ENCODE measurements around the gene NCKAP5.

The NCKAP5 gene

DNA sequence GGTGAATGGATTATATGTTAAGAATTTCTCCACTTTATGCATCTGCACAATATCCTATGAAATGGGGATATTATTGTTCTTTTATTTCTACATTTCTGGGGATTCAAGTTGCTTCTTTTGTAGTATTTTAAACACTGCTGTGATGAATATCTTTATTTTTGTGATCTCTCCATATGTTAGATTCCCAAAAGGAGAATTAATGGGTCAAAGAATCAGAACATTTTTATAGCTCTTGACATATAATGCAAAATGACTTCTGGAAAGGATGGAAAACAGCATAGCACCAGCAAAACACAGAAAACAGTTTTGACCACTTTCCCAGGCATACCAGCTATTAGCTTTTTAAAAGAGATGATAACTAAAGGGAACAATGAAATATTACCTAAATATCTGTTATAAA, 135.5 kb downstream of the NCKAP5 start:
- no peak for DNase-seq (ENCODE audit: low read depth)
- no peak overlapping the region for H3K4me3 ChIP-seq (ENCODE audit: control insufficient read depth, low read depth, low read length)
- TF ChIP-seq CTCF (IDR thresholded peaks at IDR 0.05; ENCODE audit: control insufficient read depth, insufficient read depth, low read depth, low read length, missing control alignments), result no peak

DNA sequence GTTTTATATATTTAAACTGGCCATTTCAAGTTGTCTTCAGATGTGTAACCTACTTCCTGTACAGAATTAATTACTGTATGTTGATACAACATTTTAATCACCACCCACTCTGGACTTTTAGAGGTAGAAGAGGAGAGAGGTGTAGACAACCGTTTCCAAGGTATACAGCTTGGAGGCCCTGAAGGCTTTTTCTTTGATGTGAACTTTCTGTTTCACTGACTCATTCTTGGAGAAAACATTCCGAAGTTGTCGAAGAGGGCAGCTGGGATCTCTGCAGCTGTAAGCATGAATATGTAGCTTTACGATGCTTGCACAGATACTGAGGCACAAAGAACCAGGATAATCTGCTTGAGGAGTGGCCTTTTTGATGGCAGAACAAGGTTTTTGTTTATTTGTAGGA, 137.0 kb downstream of the NCKAP5 start:
- TF ChIP-seq CTCF (IDR thresholded peaks at IDR 0.05; ENCODE audit: control insufficient read depth, insufficient read depth, low read depth, low read length, missing control alignments), result no peak
- no peak overlapping the region for H3K4me3 ChIP-seq (ENCODE audit: control insufficient read depth, low read depth, low read length)
- DNase-seq (ENCODE audit: low read depth), result no peak

DNA sequence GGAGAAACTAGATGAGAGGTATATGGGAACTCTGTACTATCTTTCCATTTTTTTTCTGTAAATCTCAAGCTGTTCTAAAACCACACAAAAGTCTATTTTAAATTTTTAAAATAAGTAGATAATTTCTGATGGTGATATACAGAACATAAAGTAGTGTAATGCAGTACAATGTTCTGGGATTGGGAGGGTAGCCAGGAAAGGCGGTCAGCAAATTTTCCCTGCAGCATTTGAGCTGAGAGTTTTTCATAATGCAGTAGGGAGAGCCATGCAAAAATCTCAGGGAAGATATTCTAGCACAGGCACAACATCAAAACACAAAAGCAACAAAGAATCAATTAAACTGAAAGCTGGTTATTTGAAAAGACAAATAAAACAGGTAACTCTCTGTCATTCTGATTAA, 141.5 kb downstream of the NCKAP5 start:
- no peak for TF ChIP-seq CTCF (IDR thresholded peaks at IDR 0.05; ENCODE audit: control insufficient read depth, insufficient read depth, low read depth, low read length, missing control alignments)
- H3K4me3 ChIP-seq (ENCODE audit: control insufficient read depth, low read depth, low read length), result no peak overlapping the region

DNA sequence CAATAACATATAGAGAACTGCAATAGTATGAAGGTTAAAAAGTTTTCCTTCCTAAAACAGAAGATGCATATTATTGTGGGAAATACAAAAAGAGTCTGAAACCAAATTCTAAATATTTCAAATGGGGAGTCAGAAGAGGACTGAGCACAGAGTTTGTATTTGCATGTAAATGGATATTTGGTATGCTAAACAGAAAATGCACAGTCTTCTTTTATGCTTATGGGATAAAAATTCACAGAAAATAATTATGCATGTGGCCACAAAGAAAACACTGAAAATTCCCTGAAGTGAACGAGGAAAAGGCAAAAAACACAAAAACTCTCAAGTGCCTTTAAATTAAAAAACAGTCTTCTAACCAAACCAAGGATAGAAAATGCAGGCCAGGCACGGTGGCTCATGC, 142.7 kb downstream of the NCKAP5 start:
- H3K4me3 ChIP-seq (ENCODE audit: control insufficient read depth, low read depth, low read length), result no peak overlapping the region
- DNase-seq (ENCODE audit: low read depth), result no peak
- no peak for TF ChIP-seq CTCF (IDR thresholded peaks at IDR 0.05; ENCODE audit: control insufficient read depth, insufficient read depth, low read depth, low read length, missing control alignments)

More for the DNA sequence above, 141.5 kb downstream of the NCKAP5 start:
- no peak for DNase-seq (ENCODE audit: low read depth)

- DNase-seq (ENCODE audit: low read depth), result no peak
- no peak for TF ChIP-seq CTCF (IDR thresholded peaks at IDR 0.05; ENCODE audit: control insufficient read depth, insufficient read depth, low read depth, low read length, missing control alignments)
Measured at GRCh38 chr2:133424876-133425275, 143.4 kb downstream of the NCKAP5 start.

DNA sequence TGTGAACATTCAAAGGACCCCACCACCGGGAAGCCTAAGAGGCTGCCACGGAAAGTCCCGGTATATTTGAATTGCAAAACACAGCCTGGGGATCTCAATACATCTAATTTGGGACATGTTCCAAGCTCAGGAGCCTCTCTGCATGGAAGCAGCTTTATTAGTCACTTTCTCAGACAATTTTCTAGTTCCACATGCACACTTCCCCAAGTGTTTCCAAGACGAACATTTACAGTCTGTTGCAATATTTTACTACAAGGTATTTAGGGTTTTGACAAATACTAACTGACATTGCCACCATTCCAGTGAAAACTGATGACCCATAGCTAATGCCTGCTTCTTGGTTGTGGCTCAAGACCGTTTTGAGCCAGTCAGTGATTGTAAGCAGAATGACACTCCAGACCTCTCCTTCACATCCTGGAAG, 145.3 kb downstream of the NCKAP5 start:
- peak; percentile 73 for DNase-seq (ENCODE audit: low read depth)
- no peak for TF ChIP-seq CTCF (IDR thresholded peaks at IDR 0.05; ENCODE audit: control insufficient read depth, insufficient read depth, low read depth, low read length, missing control alignments)
- H3K4me3 ChIP-seq (ENCODE audit: control insufficient read depth, low read depth, low read length), result no peak overlapping the region

More at GRCh38 chr2:133424876-133425275, 143.4 kb downstream of the NCKAP5 start:
- no peak overlapping the region for H3K4me3 ChIP-seq (ENCODE audit: control insufficient read depth, low read depth, low read length)
